GM12878 (cell line): Measurements from ENCODE around the gene DDX42. TPM values are rescaled to one million over a fixed set of nuclear protein-coding genes. Genes with fewer than 3 reads are reported as not detected.

Source experiments
- ATAC-seq: fragments of 200-7000 bp; cut with Tn5 transposase; 3 replicates; pipeline ENCODE4 v1.9.1; 2020; ENCODE audit warnings: mild to moderate bottlenecking, moderate library complexity
- BruUV-seq: library from RNA; stranded (reverse); fragments of 400-500 nt; replicated peaks from 2 replicates; lab custom pipeline; 2021; lab: Mats Ljungman, UMichigan
- CTCF ChIA-PET: fragments of 300-600 bp; sonication (Branson Sonifier 250); formaldehyde crosslinking; extraction: SDS; loops from one replicate; lab custom pipeline; 2021; ENCODE audit warnings: inconsistent platforms; lab: Yijun Ruan, JAX
- POLR2A ChIA-PET: fragments of 350-600 bp; formaldehyde crosslinking; extraction: SDS; loops from one replicate; lab custom pipeline; 2021; ENCODE audit warnings: inconsistent platforms; lab: Charles Lee
- RAD21 ChIA-PET: fragments of 300-600 bp; sonication (Branson Sonifier 250); formaldehyde crosslinking; loops from one replicate; lab custom pipeline; 2023; ENCODE audit warnings: antibody characterized with exemption; ENCODE audit not compliant: unreplicated experiment; lab: Charles Lee
- SMC1A ChIA-PET: fragments of 300-600 bp; sonication (Branson Sonifier 250); formaldehyde crosslinking; loops from one replicate; lab custom pipeline; 2023; ENCODE audit not compliant: unreplicated experiment, uncharacterized antibody; lab: Charles Lee
- DNase-seq: peaks from one replicate; pipeline ENCODE4 v3.0.0-alpha.2; 2011; ENCODE audit warnings: low read depth, low spot score
- FAIRE-seq: peaks from 3 replicates; lab custom pipeline; 2011; peaks lifted over from hg19 to GRCh38; lab: Jason Lieb, UNC
- H2AFZ ChIP-seq: 2 replicates; pipeline ENCODE4 v1.6.0; 2011; ENCODE audit warnings: low read depth, low read length, control low read depth; ENCODE audit not compliant: control insufficient read depth
- H3K27ac ChIP-seq: 2 replicates; pipeline ENCODE4 v1.5.1; 2011; ENCODE audit warnings: control low read depth; ENCODE audit not compliant: control insufficient read depth, insufficient read depth
- H3K27me3 ChIP-seq, 2 experiments: replicated peaks in 1 of 2; 2 replicates each; pipeline versions ENCODE4 v1.6.0 to v1.6.1; 2011; ENCODE audit warnings: low read length in 1 of 2; ENCODE audit not compliant: control insufficient read depth in 2 of 2, insufficient read depth in 2 of 2
- H3K36me3 ChIP-seq, 2 experiments: 2 replicates each; pipeline ENCODE4 v1.5.1; 2011; ENCODE audit warnings: low read length in 1 of 2; ENCODE audit not compliant: control insufficient read depth in 2 of 2, insufficient read depth in 2 of 2
- H3K4me1 ChIP-seq: 2 replicates; pipeline ENCODE4 v1.6.1; 2011; ENCODE audit warnings: mild to moderate bottlenecking, low read length, moderate library complexity, mixed read lengths; ENCODE audit not compliant: control insufficient read depth, insufficient read depth
- H3K4me2 ChIP-seq: 2 replicates; pipeline ENCODE4 v1.6.0; 2011; ENCODE audit warnings: control low read depth; ENCODE audit not compliant: control insufficient read depth, insufficient read depth
- H3K4me3 ChIP-seq: fragments of 200-600 bp; sonication (generic); 2 replicates; pipeline ENCODE4 v1.5.1; 2016
- H3K79me2 ChIP-seq: 2 replicates; pipeline ENCODE4 v1.6.0; 2011; ENCODE audit warnings: low read length; ENCODE audit not compliant: control insufficient read depth, insufficient read depth
- H3K9ac ChIP-seq: 2 replicates; pipeline ENCODE4 v1.8.0; 2011; ENCODE audit warnings: low read length, control low read depth, mixed read lengths; ENCODE audit not compliant: control insufficient read depth, insufficient read depth
- H3K9me3 ChIP-seq: replicated peaks from 3 replicates; pipeline ENCODE4 v1.5.1; 2011; ENCODE audit warnings: mild to moderate bottlenecking, low read length; ENCODE audit not compliant: control insufficient read depth, insufficient read depth
- H4K20me1 ChIP-seq: 2 replicates; pipeline ENCODE4 v1.6.0; 2011; ENCODE audit not compliant: control insufficient read depth, insufficient read depth
- BRCA1 ChIP-seq: IDR thresholded peaks from 2 replicates; pipeline ENCODE4 v1.6.1; 2011; ENCODE audit warnings: low read depth, low read length, improper control_type of control experiment
- CBFB ChIP-seq: IDR thresholded peaks from 2 replicates; pipeline ENCODE4 v1.6.1; 2016; ENCODE audit warnings: antibody characterized with exemption, low read depth
- CREB1 ChIP-seq: IDR thresholded peaks from 2 replicates; pipeline ENCODE4 v1.6.1; 2012; ENCODE audit warnings: low read depth, mild to moderate bottlenecking, inconsistent platforms
- JUND ChIP-seq: IDR thresholded peaks from 2 replicates; pipeline ENCODE4 v1.6.1; 2012; ENCODE audit warnings: low read depth, mild to moderate bottlenecking, low read length, improper control_type of control experiment, moderate library complexity
- KAT2A ChIP-seq: conservative IDR thresholded peaks from 2 replicates; pipeline ENCODE4 v1.6.1; 2011; ENCODE audit warnings: low read depth, low read length; ENCODE audit not compliant: control insufficient read depth
- ZBED1 ChIP-seq: IDR thresholded peaks from 2 replicates; pipeline ENCODE4 v1.6.1; 2016; ENCODE audit warnings: borderline replicate concordance
- ZNF274 ChIP-seq: IDR thresholded peaks from one replicate; pipeline ENCODE4 v1.8.0; 2011; ENCODE audit not compliant: insufficient read length, insufficient read depth
- WGBS: methylation state at CpG from one replicate; pipeline ENCODE4 v1.1.6; 2016; ENCODE audit warnings: low lambda C conversion rate; ENCODE audit not compliant: insufficient replicate concordance, insufficient coverage; ENCODE audit errors: missing lambda C conversion rate; 5-methylcytosine and 5-hydroxymethylcytosine counted together
- in situ Hi-C: fragments of 300-500 bp; cut with MboI; formaldehyde crosslinking; loops from 9 replicates; pipeline ENCODE4 v1.14.3; 2018; ENCODE audit warnings: mixed read lengths
- intact Hi-C: fragments of 100-400 bp; cut with micrococcal nuclease; formaldehyde crosslinking; loops from one replicate; pipeline ENCODE4 v1.14.2; 2022; ENCODE audit not compliant: unreplicated experiment
- polyA plus RNA-seq, 11 experiments: library from polyadenylated mRNA; depleted of rRNA in 4 of 11; unstranded in 6 of 11; stranded (reverse) in 5 of 11; fragments of >200 nt; fragmentation: Nextera tagmentation in 4 of 11; fragmentation: Illumina TruSeq in 1 of 11; extraction: Ambion mirVana in 4 of 11; extraction: Trizol in 1 of 11; gene quantifications; 1 replicate in 1 of 11; 2 replicates in 10 of 11; pipeline versions ENCODE4 v1.2.1 to v1.2.3, GENCODE V29; 2011 to 2016; ENCODE audit warnings: inconsistent platforms in 2 of 11, missing spikeins in 2 of 11, low read depth in 1 of 11
- total RNA-seq, 4 experiments: library from RNA; depleted of rRNA in 3 of 4; stranded (reverse); fragments of >200 nt in 3 of 4; fragmentation: Illumina TruSeq in 1 of 4; extraction: Trizol in 1 of 4; gene quantifications; 2 replicates each; pipeline versions ENCODE4 v1.2.1 to v1.2.3, GENCODE V29; 2013 to 2021
- TF ChIP-seq, protein P1 (sequence below), 3 experiments: IDR thresholded peaks in 2 of 3; conservative IDR thresholded peaks in 1 of 3; 2 replicates each; pipeline ENCODE4 v1.5.1; 2011; ENCODE audit warnings: low read depth in 3 of 3, low read length in 3 of 3, mild to moderate bottlenecking in 3 of 3, control low read depth in 2 of 3, moderate library complexity in 2 of 3, inconsistent platforms in 1 of 3, mixed read lengths in 1 of 3; ENCODE audit not compliant: control insufficient read depth in 2 of 3, insufficient read depth in 1 of 3; ENCODE audit errors: extremely low read depth in 1 of 3

The DDX42 gene
- total and polyA plus RNA-seq, 10 of the 15 experiments (the other 5 are each of a cell fraction or from before 2014, with no cell fraction given): 14.6 to 147 (median 65.3) TPM

DNA sequence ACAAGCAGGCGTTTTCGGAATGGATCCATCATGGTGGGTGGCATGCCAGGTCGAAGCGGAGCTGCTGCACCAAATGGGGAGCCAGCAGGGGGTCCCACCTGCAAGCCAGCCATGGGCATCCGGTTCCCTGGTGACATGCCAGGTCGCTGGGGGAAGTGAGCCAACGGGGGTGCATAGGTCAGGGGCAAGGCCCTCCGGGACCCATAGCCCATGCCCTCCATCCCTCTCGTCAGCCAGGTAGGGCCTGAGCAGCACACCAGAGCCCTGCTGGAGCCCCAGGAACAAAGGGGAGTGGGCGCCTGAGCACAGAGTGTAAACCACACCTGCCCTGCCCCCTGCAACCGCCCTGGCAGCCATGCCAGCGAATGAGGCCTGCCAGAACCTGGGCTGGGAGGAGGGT is 63.5 kb downstream of the DDX42 start:
- DNase-seq (no peak), ATAC-seq (no peak), FAIRE-seq (no peak)
- 99% methylated on average over 7 of the region's 12 CpGs for WGBS
- Histone ChIP-seq H3K9me3 (no peaks in the 10 kb centered on the region), H3K4me1 (peaks cover 14% of the 10 kb centered on the region), H3K79me2 (peaks cover 48% of the 10 kb centered on the region), H4K20me1 (no peaks in the 10 kb centered on the region), H3K9ac (no peak overlapping the region), H2AFZ (no peak overlapping the region), H3K4me2 (no peak overlapping the region; the same call in 1 of the 2 replicates), H3K36me3 (peaks cover 21 to 27% of the 10 kb centered on the region in 2 experiments; a peak in 3 of 4 replicates), H3K27ac (no peak overlapping the region), H3K4me3 (no peak overlapping the region)
- in situ Hi-C loops (loop anchor here (25.0 kb wide), 1 partner anchor 400 kb away; the partner anchor contains the start of gene CYB561), intact Hi-C loops (no loop called here)
- POLR2A ChIA-PET: interaction anchor here (1.0 kb wide), 1 partner anchor 19 kb away, joined by 3 read pairs; no protein-coding TSS in a partner anchor
- RAD21 ChIA-PET: no interaction called here
- SMC1A ChIA-PET: interaction anchor here (2.2 kb wide), 1 partner anchor 9 kb away, joined by 5 read pairs; no protein-coding TSS in a partner anchor
- no TSS peak for BruUV-seq
- CTCF ChIA-PET: interaction anchor here (1.4 kb wide), 1 partner anchor 9 kb away, joined by 6 read pairs; no protein-coding TSS in a partner anchor
- TF ChIP-seq BRCA1 (no peak), ZNF274 (no peak), ZBED1 (no peak), JUND (no peak), CREB1 (no peak), CBFB (no peak), KAT2A (no peak)
- TF ChIP-seq, protein P1, sequence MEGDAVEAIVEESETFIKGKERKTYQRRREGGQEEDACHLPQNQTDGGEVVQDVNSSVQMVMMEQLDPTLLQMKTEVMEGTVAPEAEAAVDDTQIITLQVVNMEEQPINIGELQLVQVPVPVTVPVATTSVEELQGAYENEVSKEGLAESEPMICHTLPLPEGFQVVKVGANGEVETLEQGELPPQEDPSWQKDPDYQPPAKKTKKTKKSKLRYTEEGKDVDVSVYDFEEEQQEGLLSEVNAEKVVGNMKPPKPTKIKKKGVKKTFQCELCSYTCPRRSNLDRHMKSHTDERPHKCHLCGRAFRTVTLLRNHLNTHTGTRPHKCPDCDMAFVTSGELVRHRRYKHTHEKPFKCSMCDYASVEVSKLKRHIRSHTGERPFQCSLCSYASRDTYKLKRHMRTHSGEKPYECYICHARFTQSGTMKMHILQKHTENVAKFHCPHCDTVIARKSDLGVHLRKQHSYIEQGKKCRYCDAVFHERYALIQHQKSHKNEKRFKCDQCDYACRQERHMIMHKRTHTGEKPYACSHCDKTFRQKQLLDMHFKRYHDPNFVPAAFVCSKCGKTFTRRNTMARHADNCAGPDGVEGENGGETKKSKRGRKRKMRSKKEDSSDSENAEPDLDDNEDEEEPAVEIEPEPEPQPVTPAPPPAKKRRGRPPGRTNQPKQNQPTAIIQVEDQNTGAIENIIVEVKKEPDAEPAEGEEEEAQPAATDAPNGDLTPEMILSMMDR (IDR thresholded peaks at IDR 0.05 in 2 of 3, conservative IDR thresholded peaks at IDR 0.05 in 1 of 3; ENCODE audit: control insufficient read depth in 2 of 3, extremely low read depth in 1 of 3, insufficient read depth in 1 of 3, low read depth in 3 of 3, low read length in 3 of 3): no peak
- TF ChIP-seq, all 136 proteins: peak for 0
- H3K27me3 ChIP-seq: no peaks in the 10 kb centered on the region
